HG03064 (cell line): ENCODE results near the gene CLEC18C.
"Not testable (repeated sequence)": the region's sequence is repeated elsewhere in the genome, so short reads cannot be mapped to it uniquely, and the experiment has no call there.

Source experiments
- ATAC-seq: cut with Tn5 transposase; IDR thresholded peaks from one replicate; pipeline ENCODE4 v1.9.1; 2021; ENCODE audit warnings: low read depth; ENCODE audit not compliant: unreplicated experiment

Gene CLEC18C

DNA sequence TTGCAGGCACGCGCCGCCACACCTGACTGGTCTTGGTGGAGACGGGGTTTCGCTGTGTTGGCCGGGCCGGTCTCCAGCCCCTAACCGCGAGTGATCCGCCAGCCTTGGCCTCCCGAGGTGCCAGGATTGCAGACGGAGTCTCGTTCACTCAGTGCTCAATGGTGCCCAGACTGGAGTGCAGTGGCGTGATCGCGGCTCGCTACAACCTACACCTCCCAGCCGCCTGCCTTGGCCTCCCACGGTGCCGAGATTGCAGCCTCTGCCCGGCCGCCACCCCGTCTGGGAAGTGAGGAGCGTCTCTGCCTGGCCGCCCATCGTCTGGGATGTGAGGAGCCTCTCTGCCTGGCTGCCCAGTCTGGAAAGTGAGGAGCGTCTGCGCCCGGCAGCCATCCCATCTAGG lies 30.4 kb downstream of the CLEC18C start:
- not testable (repeated sequence) for ATAC-seq

DNA sequence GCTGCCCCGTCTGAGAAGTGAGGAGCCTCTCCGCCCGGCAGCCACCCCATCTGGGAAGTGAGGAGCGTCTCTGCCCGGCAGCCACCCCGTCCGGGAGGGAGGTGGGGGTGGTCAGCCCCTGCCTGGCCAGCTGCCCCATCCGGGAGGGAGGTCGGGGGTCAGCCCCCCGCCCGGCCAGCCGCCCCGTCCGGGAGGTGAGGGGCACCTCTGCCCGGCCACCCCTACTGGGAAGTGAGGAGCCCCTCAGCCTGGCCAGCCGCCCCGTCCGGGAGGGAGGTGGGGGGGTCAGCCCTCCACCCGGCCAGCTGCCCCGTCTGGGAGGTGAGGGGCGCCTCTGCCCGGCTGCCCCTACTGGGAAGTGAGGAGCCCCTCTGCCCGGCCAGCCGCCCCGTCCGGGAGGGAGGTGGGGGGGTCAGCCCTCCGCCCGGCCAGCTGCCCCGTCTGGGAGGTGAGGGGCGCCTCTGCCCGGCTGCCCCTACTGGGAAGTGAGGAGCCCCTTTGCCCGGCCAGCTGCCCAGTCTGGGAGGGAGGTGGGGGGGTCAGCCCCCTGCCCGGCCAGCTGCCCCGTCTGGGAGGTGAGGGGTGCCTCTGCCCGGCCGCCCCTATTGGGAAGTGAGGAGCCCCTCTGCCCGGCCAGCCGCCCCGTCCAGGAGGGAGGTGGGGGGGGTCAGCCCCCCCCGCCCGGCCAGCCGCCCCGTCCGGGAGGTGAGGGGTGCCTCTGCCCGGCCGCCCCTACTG lies 31.2 kb downstream of the CLEC18C start:
- ATAC-seq, result not testable (repeated sequence)

DNA sequence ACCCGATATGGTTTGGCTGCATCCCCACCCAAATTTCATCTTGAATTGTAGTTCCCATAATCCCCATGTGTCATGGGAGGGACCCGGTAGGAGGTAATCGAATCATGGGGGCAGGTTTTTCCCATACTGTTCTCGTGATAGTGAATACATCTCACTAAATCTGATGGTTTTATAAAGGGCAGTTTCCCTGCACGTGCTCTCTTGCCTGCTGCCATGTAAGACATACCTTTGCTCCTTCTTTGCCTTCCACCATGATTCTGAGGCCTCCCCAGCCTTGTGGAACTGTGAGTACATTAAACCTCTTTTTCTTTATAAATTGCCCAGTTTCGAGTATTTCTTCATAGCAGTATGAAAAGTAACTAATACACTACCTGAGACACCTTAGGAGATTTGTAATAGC lies 32.8 kb downstream of the CLEC18C start:
- ATAC-seq, result not testable (repeated sequence)

DNA sequence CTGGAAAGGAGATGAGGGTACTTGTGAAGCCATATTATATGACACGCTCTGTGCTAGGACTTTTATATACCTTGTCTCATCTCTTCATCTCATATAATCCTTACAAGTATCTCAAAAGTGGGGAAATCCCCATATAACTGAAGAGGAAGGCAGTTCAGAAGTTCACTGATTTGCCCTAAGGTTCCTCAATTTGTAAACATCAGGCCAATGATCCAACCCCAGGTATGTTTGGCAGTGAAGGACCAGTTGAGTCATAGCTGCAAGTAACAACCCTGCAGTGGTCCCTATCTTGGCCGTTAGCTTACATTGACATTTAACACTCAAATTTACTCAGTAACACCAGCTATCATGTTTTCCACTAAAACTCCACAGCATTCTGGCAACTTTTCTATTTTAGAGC lies 45.0 kb downstream of the CLEC18C start:
- not testable (repeated sequence) for ATAC-seq

DNA sequence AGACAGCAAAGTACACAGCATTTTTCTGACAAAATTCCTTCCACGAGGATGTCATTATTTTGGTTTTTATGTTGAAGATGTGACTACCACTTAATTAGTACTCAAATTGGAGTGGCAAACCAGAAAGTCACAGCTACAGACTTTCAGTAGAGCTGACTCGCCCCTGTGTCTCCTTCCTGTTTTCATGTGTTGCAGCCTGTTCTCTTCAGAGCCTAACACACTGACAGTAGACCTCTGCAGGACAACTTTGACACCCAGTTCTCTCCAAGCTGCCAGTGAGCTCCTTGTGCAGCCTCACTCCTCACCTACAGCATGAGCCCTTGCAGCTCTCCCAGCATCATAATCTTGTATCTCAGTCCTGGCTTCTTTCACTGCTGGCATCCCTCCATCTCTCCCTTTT lies 49.0 kb downstream of the CLEC18C start:
- ATAC-seq, result not testable (repeated sequence)

DNA sequence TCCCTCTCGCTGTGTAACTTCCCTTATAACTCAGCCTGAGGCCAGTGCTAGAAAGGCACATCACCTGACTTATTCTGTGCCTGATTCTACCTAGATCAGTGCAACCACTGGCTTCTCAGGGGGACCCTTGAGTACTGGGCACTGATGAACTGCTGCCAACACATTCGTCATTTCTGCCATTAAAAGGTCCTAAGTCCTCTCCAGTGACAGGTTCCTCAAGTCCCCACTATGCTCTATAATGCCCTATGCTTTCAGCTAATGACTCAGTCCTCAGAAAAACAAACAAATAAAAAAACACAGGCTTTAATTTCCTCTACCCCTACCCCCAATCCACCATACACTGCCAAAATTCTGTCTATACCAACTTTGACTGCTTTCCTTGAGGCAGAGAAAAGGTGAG lies 49.6 kb downstream of the CLEC18C start:
- not testable (repeated sequence) for ATAC-seq

DNA sequence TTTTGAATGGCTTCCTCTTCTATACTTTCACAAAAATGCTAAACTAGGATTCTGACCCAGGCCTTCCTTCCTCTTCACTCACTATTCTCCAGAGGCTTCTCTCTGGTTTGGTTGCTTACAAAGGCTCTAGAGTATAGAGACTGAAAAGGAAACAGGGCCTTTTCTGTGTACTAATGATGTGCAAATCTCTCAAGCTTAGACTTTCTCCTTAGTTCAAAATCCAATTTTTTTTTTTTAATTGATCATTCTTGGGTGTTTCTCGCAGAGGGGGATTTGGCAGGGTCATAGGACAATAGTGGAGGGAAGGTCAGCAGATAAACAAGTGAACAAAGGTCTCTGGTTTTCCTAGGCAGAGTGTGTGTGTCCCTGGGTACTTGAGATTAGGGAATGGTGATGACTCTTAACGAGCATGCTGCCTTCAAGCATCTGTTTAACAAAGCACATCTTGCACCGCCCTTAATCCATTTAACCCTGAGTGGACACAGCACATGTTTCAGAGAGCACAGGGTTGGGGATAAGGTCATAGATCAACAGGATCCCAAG lies 50.5 kb downstream of the CLEC18C start:
- not testable (repeated sequence) for ATAC-seq

DNA sequence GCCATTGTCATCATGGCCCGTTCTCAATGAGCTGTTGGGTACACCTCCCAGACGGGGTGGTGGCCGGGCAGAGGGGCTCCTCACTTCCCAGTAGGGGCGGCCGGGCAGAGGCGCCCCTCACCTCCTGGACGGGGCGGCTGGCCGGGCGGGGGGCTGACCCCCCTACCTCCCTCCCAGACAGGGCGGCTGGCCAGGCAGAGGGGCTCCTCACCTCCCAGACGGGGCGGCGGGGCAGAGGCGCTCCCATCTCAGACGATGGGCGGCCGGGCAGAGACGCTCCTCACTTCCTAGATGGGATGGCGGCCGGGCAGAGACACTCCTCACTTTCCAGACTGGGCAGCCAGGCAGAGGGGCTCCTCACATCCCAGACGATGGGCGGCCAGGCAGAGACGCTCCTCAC lies 51.1 kb downstream of the CLEC18C start:
- ATAC-seq, result not testable (repeated sequence)

DNA sequence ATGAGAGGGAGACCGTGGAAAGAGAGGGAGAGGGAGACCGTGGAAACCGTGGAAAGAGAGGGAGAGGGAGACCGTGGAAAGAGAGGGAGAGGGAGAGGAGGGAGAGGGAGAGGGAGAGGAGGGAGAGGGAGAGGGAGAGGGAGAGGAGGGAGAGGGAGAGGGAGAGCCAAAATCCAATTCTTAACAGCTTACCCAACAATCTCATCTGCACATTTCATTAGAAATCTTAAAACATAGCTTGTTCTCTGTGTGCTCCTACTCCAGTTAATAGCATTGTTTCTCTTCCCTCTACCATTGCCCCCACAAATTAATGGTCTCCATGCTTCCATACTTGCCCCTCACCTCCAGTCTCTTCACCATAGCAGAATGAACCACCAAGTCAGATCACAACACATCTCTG lies 51.8 kb downstream of the CLEC18C start:
- not testable (repeated sequence) for ATAC-seq

DNA sequence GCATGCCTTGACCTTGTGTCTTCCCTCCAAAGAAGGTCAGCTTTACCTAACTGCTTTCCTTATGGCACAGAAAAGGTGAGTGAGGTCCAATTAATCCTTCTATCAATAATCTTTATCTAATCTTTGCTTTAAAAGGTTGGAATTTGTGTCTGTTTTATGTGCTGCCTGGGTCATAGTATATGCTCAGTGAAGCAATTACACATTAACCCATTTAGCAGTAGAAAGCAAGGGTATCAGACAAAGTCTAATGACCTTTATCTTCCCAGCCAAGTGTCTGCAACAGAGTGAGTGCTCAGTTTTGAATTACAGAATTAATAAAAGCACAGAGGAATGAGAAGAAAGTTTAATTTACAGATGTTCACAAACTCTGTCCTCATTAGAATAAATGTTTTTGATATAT lies 52.4 kb downstream of the CLEC18C start:
- not testable (repeated sequence) for ATAC-seq

DNA sequence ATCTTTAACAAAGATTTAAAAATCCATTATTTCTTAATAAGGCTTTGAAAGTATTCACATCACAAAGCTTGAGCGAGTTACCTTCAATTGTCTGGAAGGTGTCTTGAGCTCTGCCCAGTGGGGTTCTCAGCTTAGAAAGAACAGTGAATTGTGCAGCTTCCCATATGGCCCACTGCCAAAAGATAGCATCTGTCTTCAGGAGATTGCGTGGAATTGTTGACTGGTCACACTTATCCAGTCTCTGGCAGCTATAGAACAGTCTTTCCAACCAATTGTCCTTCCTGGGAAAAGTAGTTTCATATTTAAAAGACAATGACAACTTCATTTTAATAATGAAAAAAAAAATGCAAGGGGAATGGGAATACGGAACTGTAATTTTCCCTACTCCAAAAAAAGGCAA lies 58.2 kb downstream of the CLEC18C start:
- not testable (repeated sequence) for ATAC-seq
